K562 (cell line): ENCODE results near the gene IQCC.

Experiments used
- ELF4 ChIP-seq: fragments of 450-650 bp; formaldehyde crosslinking; IDR thresholded peaks from 2 replicates; pipeline ENCODE4 v1.4.0; 2022; ENCODE audit warnings: missing genetic modification characterization
- EP300 ChIP-seq: IDR thresholded peaks from 2 replicates; pipeline ENCODE4 v1.6.1; 2012; ENCODE audit warnings: low read length, improper control_type of control experiment
- JUNB ChIP-seq: fragments of 450-650 bp; formaldehyde crosslinking; conservative IDR thresholded peaks from 2 replicates; pipeline ENCODE4 v1.4.0; 2020; ENCODE audit warnings: mild to moderate bottlenecking
- NFE2L1 ChIP-seq: fragments of 450-650 bp; IDR thresholded peaks from 2 replicates; pipeline ENCODE4 v1.6.1; 2016; ENCODE audit warnings: missing genetic modification characterization, low read depth, mild to moderate bottlenecking, missing compliant biosample characterization, moderate library complexity, borderline replicate concordance
- POLR2A ChIP-seq: fragments of 450-650 bp; conservative IDR thresholded peaks from 2 replicates; pipeline ENCODE4 v1.6.1; 2016
- ZNF57 ChIP-seq: fragments of 450-650 bp; formaldehyde crosslinking; IDR thresholded peaks from 2 replicates; pipeline ENCODE4 v1.4.0; 2020; ENCODE audit warnings: mild to moderate bottlenecking, moderate library complexity
- ZNF589 ChIP-seq: fragments of 200-800 bp; sonication (Bioruptor generic); IDR thresholded peaks from 2 replicates; pipeline ENCODE4 v1.6.1; 2016; ENCODE audit warnings: low read depth, missing genetic modification characterization, missing compliant biosample characterization
- TF ChIP-seq, protein P1 (sequence below), 2 experiments: IDR thresholded peaks; 2 replicates each; pipeline ENCODE4 v1.6.1; 2012; ENCODE audit warnings: improper control_type of control experiment in 2 of 2, low read depth in 2 of 2, low read length in 2 of 2, borderline replicate concordance in 1 of 2
- TF ChIP-seq, protein P2 (sequence below): fragments of 150-350 bp; conservative IDR thresholded peaks from 2 replicates; pipeline ENCODE4 v1.6.1; 2014; ENCODE audit warnings: low read length
- TF ChIP-seq, protein P3 (sequence below): sonication (generic); formaldehyde crosslinking; IDR thresholded peaks from 2 replicates; pipeline ENCODE4 v1.8.0; 2022; ENCODE audit warnings: missing genetic modification reagents, mild to moderate bottlenecking, borderline replicate concordance

DNA sequence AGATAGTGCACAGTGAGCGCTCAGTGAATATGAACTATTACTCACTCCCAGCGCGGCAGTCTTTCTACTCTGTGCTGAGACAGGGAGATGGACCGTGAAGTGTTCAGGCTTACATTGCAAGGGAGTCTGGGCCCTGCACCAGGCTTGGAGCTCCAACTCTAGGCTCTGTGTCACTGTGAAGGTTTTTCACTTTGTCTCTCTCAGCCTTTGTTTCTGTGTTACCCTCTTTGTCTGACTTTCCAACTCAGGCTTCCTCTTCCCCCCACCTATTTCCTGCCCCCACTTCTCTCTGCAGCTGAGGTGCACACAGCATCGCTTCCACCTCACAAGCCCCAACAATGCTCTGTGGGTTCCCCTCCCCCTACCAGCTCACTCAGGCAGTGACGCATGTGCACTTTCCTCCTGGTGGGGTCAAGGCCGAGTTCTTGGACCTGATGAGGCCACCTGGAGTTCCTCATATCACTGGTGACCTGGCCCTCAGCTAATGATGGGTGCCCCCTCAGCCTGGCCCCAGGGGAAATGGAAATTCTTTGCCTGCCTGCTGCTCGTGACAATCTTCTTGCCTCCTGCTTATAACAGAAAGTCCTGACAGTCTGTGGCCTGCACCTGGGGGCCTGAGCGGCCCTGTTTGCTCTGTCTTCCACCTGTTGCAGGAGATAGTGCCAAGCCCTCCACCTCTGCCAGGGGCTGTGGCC lies 44.5 kb downstream of the IQCC start:
- TF ChIP-seq, protein P1, sequence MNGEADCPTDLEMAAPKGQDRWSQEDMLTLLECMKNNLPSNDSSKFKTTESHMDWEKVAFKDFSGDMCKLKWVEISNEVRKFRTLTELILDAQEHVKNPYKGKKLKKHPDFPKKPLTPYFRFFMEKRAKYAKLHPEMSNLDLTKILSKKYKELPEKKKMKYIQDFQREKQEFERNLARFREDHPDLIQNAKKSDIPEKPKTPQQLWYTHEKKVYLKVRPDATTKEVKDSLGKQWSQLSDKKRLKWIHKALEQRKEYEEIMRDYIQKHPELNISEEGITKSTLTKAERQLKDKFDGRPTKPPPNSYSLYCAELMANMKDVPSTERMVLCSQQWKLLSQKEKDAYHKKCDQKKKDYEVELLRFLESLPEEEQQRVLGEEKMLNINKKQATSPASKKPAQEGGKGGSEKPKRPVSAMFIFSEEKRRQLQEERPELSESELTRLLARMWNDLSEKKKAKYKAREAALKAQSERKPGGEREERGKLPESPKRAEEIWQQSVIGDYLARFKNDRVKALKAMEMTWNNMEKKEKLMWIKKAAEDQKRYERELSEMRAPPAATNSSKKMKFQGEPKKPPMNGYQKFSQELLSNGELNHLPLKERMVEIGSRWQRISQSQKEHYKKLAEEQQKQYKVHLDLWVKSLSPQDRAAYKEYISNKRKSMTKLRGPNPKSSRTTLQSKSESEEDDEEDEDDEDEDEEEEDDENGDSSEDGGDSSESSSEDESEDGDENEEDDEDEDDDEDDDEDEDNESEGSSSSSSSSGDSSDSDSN (IDR thresholded peaks at IDR 0.05; ENCODE audit: borderline replicate concordance in 1 of 2, low read depth in 2 of 2, low read length in 2 of 2): no peak
- TF ChIP-seq, protein P2, sequence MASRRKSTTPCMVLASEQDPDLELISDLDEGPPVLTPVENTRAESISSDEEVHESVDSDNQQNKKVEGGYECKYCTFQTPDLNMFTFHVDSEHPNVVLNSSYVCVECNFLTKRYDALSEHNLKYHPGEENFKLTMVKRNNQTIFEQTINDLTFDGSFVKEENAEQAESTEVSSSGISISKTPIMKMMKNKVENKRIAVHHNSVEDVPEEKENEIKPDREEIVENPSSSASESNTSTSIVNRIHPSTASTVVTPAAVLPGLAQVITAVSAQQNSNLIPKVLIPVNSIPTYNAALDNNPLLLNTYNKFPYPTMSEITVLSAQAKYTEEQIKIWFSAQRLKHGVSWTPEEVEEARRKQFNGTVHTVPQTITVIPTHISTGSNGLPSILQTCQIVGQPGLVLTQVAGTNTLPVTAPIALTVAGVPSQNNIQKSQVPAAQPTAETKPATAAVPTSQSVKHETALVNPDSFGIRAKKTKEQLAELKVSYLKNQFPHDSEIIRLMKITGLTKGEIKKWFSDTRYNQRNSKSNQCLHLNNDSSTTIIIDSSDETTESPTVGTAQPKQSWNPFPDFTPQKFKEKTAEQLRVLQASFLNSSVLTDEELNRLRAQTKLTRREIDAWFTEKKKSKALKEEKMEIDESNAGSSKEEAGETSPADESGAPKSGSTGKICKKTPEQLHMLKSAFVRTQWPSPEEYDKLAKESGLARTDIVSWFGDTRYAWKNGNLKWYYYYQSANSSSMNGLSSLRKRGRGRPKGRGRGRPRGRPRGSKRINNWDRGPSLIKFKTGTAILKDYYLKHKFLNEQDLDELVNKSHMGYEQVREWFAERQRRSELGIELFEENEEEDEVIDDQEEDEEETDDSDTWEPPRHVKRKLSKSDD: no peak
- no peak for TF ChIP-seq EP300
- no peak for TF ChIP-seq ZNF589
- TF ChIP-seq ELF4 (CRISPR knock-in tag): no peak
- TF ChIP-seq, protein P3, sequence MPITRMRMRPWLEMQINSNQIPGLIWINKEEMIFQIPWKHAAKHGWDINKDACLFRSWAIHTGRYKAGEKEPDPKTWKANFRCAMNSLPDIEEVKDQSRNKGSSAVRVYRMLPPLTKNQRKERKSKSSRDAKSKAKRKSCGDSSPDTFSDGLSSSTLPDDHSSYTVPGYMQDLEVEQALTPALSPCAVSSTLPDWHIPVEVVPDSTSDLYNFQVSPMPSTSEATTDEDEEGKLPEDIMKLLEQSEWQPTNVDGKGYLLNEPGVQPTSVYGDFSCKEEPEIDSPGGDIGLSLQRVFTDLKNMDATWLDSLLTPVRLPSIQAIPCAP (CRISPR knock-in tag): no peak
- no peak for TF ChIP-seq ZNF57 (CRISPR knock-in tag)
- no peak for TF ChIP-seq NFE2L1
- no peak for TF ChIP-seq POLR2A
- no peak for TF ChIP-seq JUNB (CRISPR knock-in tag)
